HG03095 (cell line): ENCODE data around the gene ATP6V0E1.
"Not testable (repeated sequence)": the region's sequence is repeated elsewhere in the genome, so short reads cannot be mapped to it uniquely, and the experiment has no call there.

Source experiments
- ATAC-seq: cut with Tn5 transposase; IDR thresholded peaks from one replicate; pipeline ENCODE4 v1.9.1; 2021; ENCODE audit warnings: moderate library complexity; ENCODE audit not compliant: unreplicated experiment

ATP6V0E1 gene

GRCh38 chr5:173069671-173070070 is 86.1 kb downstream of the ATP6V0E1 start:
- no peak for ATAC-seq

- ATAC-seq = no peak
These were observed 91.7 kb downstream of the ATP6V0E1 start for GRCh38 chr5:173075137-173075843.

- no peak for ATAC-seq
These were observed 92.4 kb downstream of the ATP6V0E1 start for GRCh38 chr5:173075970-173076369.

- not testable (repeated sequence) for ATAC-seq
These were observed 92.9 kb downstream of the ATP6V0E1 start for GRCh38 chr5:173076471-173076870.

- no peak for ATAC-seq
These were observed 95.3 kb downstream of the ATP6V0E1 start for GRCh38 chr5:173078878-173079277.
